GM18508 (cell line): ENCODE results near the gene EME1.
"Not testable (repeated sequence)": the region's sequence is repeated elsewhere in the genome, so short reads cannot be mapped to it uniquely, and the experiment has no call there.

ENCODE experiments used
- ATAC-seq: cut with Tn5 transposase; IDR thresholded peaks from one replicate; pipeline ENCODE4 v1.9.1; 2021; ENCODE audit warnings: moderate number of reproducible peaks; ENCODE audit not compliant: insufficient read depth, unreplicated experiment

EME1 gene

DNA sequence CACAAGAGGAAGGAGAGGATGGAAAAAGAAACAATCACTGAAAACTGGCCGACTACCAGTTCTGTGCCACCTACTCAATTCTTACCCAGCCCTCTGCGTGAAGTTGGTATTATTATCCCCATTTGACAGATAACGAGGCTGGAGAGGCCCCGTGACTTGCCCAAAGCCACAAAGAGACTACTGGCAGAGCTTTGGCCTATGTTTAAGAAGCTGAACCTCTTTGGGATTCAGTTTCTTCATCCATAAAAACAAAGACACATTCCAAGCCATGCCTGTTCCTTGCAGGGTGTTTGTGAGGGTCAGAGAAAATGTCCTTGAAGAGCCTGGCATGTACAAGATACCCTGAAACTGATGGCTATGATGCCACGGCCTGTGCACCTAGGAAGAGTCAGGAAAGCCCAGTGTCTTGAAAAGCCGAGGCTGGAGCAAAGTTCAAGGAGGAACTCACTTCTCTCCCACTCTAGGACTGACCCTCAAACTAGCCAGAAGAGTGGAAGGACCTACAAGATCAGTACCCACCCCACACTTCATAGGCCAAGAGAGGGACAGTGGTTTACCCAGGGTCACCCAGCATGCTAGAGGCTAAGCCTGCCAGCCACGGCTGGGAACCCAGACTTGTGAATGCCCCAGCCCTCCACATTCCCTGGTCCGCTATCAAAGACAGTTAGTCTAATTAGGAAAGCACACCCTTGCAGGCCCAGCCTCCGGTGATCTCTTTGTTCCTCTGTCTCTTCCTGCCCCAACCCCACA, 51.4 kb downstream of the EME1 start:
- ATAC-seq: no peak

GRCh38 chr17:50424996-50425681, 52.1 kb downstream of the EME1 start:
- ATAC-seq: no peak

GRCh38 chr17:50425682-50426471, 52.8 kb downstream of the EME1 start, which contains the start of gene ACSF2:
ACSF2 (plus strand) TSS chr17:50426218; CDS start chr17:50426262, 44 bp downstream.
- no peak for ATAC-seq

DNA sequence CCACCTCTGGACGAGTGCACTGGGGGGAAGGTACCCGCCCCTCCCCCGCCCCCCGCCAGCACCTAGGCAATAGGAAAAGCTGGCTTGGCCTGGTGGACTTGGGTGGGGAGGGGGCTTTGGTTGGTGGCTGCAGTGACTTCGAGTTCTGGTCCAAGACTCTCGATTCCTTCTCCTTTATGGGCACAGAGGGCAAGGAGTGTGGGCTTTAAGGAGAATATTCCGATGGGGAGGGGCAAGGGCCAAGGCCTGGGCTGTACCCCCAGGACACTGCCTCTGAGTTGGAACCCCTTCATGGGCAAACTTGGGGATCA, 53.4 kb downstream of the EME1 start:
- no peak for ATAC-seq

- ATAC-seq: no peak
Measured at GRCh38 chr17:50426814-50427787, 54.1 kb downstream of the EME1 start.

GRCh38 chr17:50428126-50428525, 55.1 kb downstream of the EME1 start:
- not testable (repeated sequence) for ATAC-seq

- ATAC-seq: no peak
Measured at GRCh38 chr17:50428831-50429424, 55.9 kb downstream of the EME1 start.

DNA sequence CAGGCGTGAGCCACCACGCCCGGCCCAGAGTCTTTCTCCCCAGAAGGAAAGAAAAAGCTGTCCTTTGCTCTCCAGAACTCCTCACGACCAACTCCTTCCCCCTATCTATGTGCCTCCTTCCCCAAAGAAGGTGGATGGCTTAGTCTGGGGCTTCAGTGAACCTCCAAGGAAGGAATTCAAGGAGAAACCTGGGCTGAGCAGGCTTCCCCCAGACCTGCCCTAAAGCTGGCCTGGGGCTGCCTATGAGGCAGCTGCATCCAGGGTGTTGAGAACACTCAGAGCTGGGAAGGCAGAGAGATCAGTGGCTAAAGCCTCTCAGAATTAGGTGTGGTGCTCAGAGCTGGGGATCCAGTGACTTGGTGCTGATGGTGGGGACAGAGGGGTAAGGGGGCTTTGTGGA, 56.8 kb downstream of the EME1 start:
- ATAC-seq: no peak
